ENCODE results near the gene MRGPRG. TPM values are rescaled to one million over a fixed set of nuclear protein-coding genes. Genes with fewer than 3 reads are reported as not detected.
"Not testable (repeated sequence)": the region's sequence is repeated elsewhere in the genome, so short reads cannot be mapped to it uniquely, and the experiment has no call there.

Gene MRGPRG
- total and polyA plus RNA-seq, 9 donors: not detected

GRCh38 chr11:3169255-3170043, 49.2 kb downstream of the MRGPRG start:
- intact Hi-C loops (cut with DNase I): no loop called here
- Histone ChIP-seq H3K27ac (no peak overlapping the region), H3K4me3 (peak overlapping the region; percentile 36), H3K4me1 (ENCODE audit: insufficient read depth) (peaks cover 8% of the 10 kb centered on the region), H3K36me3 (no peaks in the 10 kb centered on the region), H3K27me3 (no peaks in the 10 kb centered on the region), H3K9me3 (no peaks in the 10 kb centered on the region)
- peak in 3 of 5 donors; percentile 29 to 54 (median 33) for DNase-seq
- WGBS, 3 donors: 1 to 2% (median 1%) methylated on average over 29 to 31 of the region's 31 CpGs
- TF ChIP-seq POLR2A (IDR thresholded peaks at IDR 0.05) (no peak), CTCF (IDR thresholded peaks at IDR 0.05) (no peak), EP300 (IDR thresholded peaks at IDR 0.05) (no peak)

- H3K27me3 ChIP-seq; H3K36me3 ChIP-seq; H3K9me3 ChIP-seq; intact Hi-C loops (cut with DNase I); H3K27ac ChIP-seq: not testable (repeated sequence)
- H3K4me3 ChIP-seq: peak overlapping the region; percentile 36
- peaks cover 10% of the 10 kb centered on the region for H3K4me1 ChIP-seq (ENCODE audit: insufficient read depth)
- DNase-seq: peak in 1 of 5 donors; percentile 24
- 70 to 77% (median 75%) methylated on average over 17 of the region's 17 CpGs for WGBS, 3 donors
These were observed 49.8 kb downstream of the MRGPRG start for GRCh38 chr11:3168742-3169254.

Other genes starting within 250 kb of the MRGPRG start
- gene NAP1L4, start 226.5 kb downstream of the MRGPRG start, total RNA-seq: 100 to 1,000 TPM in 6 of 7 donors, 10 to 100 TPM in 1; 71.3 to 136 (median 102) TPM
- gene NAP1L4, start 226.5 kb downstream of the MRGPRG start, polyA plus RNA-seq: 100 to 1,000 TPM in 1 of 2 donors, 10 to 100 TPM in 1; 54.4 to 112 TPM
- gene CARS1, start 161.4 kb downstream of the MRGPRG start, total RNA-seq: 100 to 1,000 TPM in 1 of 7 donors, 10 to 100 TPM in 6; 12.5 to 148 (median 17.6) TPM
- 10 to 100 TPM; 15.0 to 22.8 TPM for gene CARS1, start 161.4 kb downstream of the MRGPRG start, polyA plus RNA-seq
- gene OSBPL5, start 53.5 kb downstream of the MRGPRG start, total RNA-seq: 10 to 100 TPM; 12.5 to 41.0 (median 34.1) TPM
- 10 to 100 TPM in 1 of 2 donors, 1 to 10 TPM in 1; 3.0 to 23.3 TPM for gene OSBPL5, start 53.5 kb downstream of the MRGPRG start, polyA plus RNA-seq
- not detected for gene MRGPRE, start 13.6 kb upstream of the MRGPRG start, total RNA-seq
- not detected for gene MRGPRE, start 13.6 kb upstream of the MRGPRG start, polyA plus RNA-seq
- gene ZNF195, start 160.3 kb upstream of the MRGPRG start, total RNA-seq: 10 to 100 TPM; 13.4 to 26.0 (median 15.7) TPM
- 1 to 10 TPM; 8.3 to 8.4 TPM for gene ZNF195, start 160.3 kb upstream of the MRGPRG start, polyA plus RNA-seq